IPS-NIHi7 (cell line): ENCODE results near the gene ANKHD1.
"Not testable (repeated sequence)": the region's sequence is repeated elsewhere in the genome, so short reads cannot be mapped to it uniquely, and the experiment has no call there.

ENCODE experiments used
- DNase-seq: peaks from one replicate; pipeline ENCODE4 v3.0.0; 2012; ENCODE audit warnings: mixed read lengths; ENCODE audit errors: extremely low spot score

The ANKHD1 gene

GRCh38 chr5:140564196-140565023 lies 162.8 kb downstream of the ANKHD1 start, which contains the start of the genes APBB3 and SLC35A4:
TSS of gene APBB3 (minus strand) at chr5:140564598. CDS start at chr5:140564245, 353 bp downstream.
TSS of gene SLC35A4 (plus strand) at chr5:140564828. CDS start at chr5:140567170, 2,342 bp downstream.
- peak; percentile 95 for DNase-seq

- DNase-seq, result no peak
Measured at GRCh38 chr5:140565024-140565779, 163.6 kb downstream of the ANKHD1 start.

GRCh38 chr5:140565780-140566095 lies 164.1 kb downstream of the ANKHD1 start:
- no peak for DNase-seq

- DNase-seq, result no peak
Measured at GRCh38 chr5:140566665-140567064, 165.0 kb downstream of the ANKHD1 start.

DNA sequence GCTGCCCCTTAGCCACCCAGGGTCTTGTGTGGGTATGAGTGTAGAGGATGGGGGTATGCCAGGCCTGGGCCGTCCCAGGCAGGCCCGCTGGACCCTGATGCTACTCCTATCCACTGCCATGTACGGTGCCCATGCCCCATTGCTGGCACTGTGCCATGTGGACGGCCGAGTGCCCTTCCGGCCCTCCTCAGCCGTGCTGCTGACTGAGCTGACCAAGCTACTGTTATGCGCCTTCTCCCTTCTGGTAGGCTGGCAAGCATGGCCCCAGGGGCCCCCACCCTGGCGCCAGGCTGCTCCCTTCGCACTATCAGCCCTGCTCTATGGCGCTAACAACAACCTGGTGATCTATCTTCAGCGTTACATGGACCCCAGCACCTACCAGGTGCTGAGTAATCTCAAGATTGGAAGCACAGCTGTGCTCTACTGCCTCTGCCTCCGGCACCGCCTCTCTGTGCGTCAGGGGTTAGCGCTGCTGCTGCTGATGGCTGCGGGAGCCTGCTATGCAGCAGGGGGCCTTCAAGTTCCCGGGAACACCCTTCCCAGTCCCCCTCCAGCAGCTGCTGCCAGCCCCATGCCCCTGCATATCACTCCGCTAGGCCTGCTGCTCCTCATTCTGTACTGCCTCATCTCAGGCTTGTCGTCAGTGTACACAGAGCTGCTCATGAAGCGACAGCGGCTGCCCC lies 165.6 kb downstream of the ANKHD1 start:
- DNase-seq, result no peak

DNA sequence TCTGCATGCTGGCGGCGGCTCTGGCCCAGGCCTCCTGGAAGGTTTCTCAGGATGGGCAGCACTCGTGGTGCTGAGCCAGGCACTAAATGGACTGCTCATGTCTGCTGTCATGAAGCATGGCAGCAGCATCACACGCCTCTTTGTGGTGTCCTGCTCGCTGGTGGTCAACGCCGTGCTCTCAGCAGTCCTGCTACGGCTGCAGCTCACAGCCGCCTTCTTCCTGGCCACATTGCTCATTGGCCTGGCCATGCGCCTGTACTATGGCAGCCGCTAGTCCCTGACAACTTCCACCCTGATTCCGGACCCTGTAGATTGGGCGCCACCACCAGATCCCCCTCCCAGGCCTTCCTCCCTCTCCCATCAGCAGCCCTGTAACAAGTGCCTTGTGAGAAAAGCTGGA lies 166.2 kb downstream of the ANKHD1 start:
- DNase-seq, result no peak

DNA sequence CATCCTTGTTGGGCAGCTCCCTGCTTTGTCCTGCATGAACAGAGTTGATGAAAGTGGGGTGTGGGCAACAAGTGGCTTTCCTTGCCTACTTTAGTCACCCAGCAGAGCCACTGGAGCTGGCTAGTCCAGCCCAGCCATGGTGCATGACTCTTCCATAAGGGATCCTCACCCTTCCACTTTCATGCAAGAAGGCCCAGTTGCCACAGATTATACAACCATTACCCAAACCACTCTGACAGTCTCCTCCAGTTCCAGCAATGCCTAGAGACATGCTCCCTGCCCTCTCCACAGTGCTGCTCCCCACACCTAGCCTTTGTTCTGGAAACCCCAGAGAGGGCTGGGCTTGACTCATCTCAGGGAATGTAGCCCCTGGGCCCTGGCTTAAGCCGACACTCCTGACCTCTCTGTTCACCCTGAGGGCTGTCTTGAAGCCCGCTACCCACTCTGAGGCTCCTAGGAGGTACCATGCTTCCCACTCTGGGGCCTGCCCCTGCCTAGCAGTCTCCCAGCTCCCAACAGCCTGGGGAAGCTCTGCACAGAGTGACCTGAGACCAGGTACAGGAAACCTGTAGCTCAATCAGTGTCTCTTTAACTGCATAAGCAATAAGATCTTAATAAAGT lies 166.9 kb downstream of the ANKHD1 start:
- DNase-seq, result no peak

- no peak for DNase-seq
Measured at GRCh38 chr5:140569197-140569596, 167.6 kb downstream of the ANKHD1 start.

- no peak for DNase-seq
Measured at GRCh38 chr5:140570058-140570457, 168.4 kb downstream of the ANKHD1 start.

- no peak for DNase-seq
Measured at GRCh38 chr5:140570488-140570887, 168.9 kb downstream of the ANKHD1 start.

GRCh38 chr5:140571105-140571504 lies 169.5 kb downstream of the ANKHD1 start:
- no peak for DNase-seq

DNA sequence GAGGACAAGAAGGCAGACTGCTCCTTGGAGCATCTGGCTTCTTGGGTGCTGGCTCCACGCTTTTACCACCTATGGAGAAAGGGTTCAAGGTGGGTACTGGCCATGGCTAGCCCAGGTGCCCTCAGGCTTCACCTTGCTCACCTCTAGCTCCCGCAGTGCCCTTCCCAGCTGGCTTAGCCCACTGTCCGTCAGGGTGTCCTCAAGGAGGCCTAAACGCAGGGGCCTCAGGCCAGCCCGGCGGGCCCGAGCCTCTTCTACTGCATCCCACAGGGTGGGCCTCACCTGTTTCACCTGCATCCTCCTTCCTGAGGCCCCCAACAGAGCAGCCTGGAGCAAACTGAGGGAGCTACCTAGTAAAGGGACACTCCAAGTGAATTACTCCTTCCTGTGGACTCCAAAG lies 172.1 kb downstream of the ANKHD1 start:
- no peak for DNase-seq

GRCh38 chr5:140574165-140574564 lies 172.5 kb downstream of the ANKHD1 start:
- DNase-seq, result no peak

- peak; percentile 50 for DNase-seq
Measured at GRCh38 chr5:140575309-140575708, 173.7 kb downstream of the ANKHD1 start.

GRCh38 chr5:140576776-140577201 lies 175.2 kb downstream of the ANKHD1 start:
- no peak for DNase-seq

DNA sequence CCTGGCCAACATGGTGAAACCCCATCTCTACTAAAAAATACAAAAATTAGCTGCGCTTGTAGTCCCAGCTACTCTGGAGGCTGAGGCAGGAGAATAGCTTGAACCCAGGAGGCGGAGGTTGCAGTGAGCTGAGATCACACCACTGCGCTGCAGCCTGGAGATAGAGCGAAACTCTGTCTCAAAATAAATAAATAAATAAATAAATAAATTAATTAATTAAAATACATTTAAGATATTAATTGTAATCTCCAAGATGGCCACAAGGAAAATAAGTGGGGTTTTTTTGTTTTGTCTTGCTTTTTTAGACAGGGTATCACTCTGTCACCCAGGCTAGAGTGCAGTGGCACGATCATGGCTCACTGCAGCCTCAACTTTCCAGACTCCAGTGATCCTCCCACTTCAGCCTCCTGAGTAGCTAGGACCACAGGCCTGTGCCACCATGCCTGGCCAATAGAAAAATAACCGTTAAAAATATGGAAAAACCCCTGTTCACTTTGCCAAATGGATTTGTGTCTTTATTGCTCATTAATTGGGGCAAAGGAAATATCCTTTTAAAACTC lies 177.6 kb downstream of the ANKHD1 start:
- DNase-seq, result not testable (repeated sequence)

DNA sequence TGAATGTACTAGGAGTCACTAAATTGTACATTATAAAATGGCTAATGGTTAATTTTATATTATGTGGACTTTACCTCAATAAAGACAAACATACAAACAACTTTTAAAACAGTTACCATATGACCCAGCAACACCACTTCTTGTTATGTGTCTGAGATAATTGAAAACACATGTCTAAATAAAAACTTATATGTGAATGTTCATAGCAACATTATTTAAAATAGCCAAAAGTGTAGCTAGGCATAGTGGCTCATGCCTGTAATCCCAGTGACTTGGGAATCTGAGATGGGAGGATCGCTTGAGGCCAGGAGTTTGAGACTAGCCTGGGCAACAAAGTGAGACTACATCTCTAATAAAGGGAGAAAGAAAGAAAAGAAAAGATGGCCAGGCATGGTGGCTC lies 185.9 kb downstream of the ANKHD1 start:
- DNase-seq, result no peak

DNA sequence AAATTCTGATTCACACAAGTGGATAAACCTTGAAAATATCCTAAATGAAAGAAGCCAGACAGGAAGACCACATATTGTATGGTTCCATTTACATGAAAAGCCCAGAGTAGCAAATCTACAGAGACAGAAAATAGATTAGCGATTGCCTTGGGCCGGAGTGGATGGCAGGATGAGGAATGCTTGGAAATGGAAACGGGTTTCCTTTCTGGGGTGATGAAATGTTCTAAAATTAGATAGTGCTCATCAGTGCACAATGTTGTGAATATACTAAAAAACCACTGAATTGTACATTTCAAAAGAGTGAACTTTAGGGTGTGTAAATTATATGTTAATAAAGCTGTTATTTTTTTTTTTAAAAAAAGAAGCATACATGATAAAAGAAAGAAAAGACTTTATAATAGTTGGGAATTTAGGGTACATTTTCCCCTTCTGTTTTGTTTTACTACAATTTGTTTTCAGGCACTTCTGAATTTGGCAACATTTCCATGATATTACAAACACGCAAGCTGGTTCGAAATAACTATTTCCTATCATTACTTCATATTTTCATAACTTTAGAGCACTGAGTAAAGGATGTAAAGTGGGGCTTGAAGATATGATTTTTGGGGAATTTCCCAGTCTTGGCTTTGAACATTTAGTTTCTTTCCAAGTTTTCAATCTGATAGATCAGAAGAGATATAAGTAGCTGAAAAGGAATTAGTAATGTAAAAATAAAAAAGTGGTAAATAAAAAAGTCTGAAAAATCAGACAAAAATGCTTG lies 186.9 kb downstream of the ANKHD1 start:
- DNase-seq, result no peak
